DOHH2 (cell line): ENCODE data around the gene SCGB3A1.

Experiments used
- H3F3A ChIP-seq: fragments of 200-600 bp; sonication (generic), shearing (Covaris generic); 2 replicates; pipeline ENCODE4 v1.6.0; 2016; ENCODE audit warnings: antibody characterized with exemption, mild to moderate bottlenecking; ENCODE audit not compliant: control insufficient read depth, insufficient read depth
- H3K27ac ChIP-seq: fragments of 200-600 bp; sonication (generic); 2 replicates; pipeline ENCODE4 v1.5.1; 2014; ENCODE audit warnings: low read depth, mild to moderate bottlenecking, low read length, moderate library complexity
- H3K27me3 ChIP-seq: fragments of 200-600 bp; sonication (generic); 2 replicates; pipeline ENCODE4 v1.6.1; 2014; ENCODE audit warnings: mild to moderate bottlenecking, low read length, mixed read lengths; ENCODE audit not compliant: control insufficient read depth
- H3K36me3 ChIP-seq: fragments of 200-600 bp; sonication (generic); 2 replicates; pipeline ENCODE4 v1.6.1; 2014; ENCODE audit warnings: mild to moderate bottlenecking, low read length, moderate library complexity, mixed read lengths; ENCODE audit not compliant: control insufficient read depth
- H3K4me1 ChIP-seq: fragments of 200-600 bp; sonication (generic); 2 replicates; pipeline ENCODE4 v1.6.1; 2014; ENCODE audit warnings: mild to moderate bottlenecking, low read length, mixed read lengths; ENCODE audit not compliant: control insufficient read depth
- H3K4me2 ChIP-seq: fragments of 200-600 bp; sonication (generic); 2 replicates; pipeline ENCODE4 v1.6.0; 2014; ENCODE audit warnings: mild to moderate bottlenecking, low read length, moderate library complexity
- H3K4me3 ChIP-seq: fragments of 200-600 bp; sonication (generic); 2 replicates; pipeline ENCODE4 v1.5.1; 2014; ENCODE audit warnings: mild to moderate bottlenecking, low read length, mixed read lengths
- H3K79me2 ChIP-seq: fragments of 200-600 bp; sonication (generic); 2 replicates; pipeline ENCODE4 v1.6.1; 2014; ENCODE audit warnings: mild to moderate bottlenecking, low read length, mixed read lengths; ENCODE audit not compliant: control insufficient read depth
- H3K9me2 ChIP-seq: fragments of 200-600 bp; sonication (generic); replicated peaks from 2 replicates; pipeline ENCODE4 v1.6.1; 2014; ENCODE audit warnings: mild to moderate bottlenecking, low read length, mixed read lengths; ENCODE audit not compliant: control insufficient read depth
- H3K9me3 ChIP-seq: fragments of 200-600 bp; sonication (generic); 2 replicates; pipeline ENCODE4 v1.6.1; 2014; ENCODE audit warnings: antibody characterized with exemption, low read length, mixed read lengths; ENCODE audit not compliant: control insufficient read depth, insufficient read depth
- H4K20me1 ChIP-seq: fragments of 200-600 bp; sonication (generic); 2 replicates; pipeline ENCODE4 v1.6.0; 2014; ENCODE audit warnings: low read depth, mild to moderate bottlenecking, antibody characterized with exemption, low read length, moderate library complexity; ENCODE audit not compliant: control insufficient read depth, insufficient read depth
- CTCF ChIP-seq: fragments of 200-600 bp; sonication (generic); IDR thresholded peaks from one replicate; pipeline ENCODE4 v1.5.1; 2014; ENCODE audit warnings: antibody characterized with exemption, mild to moderate bottlenecking, low read depth, low read length; ENCODE audit not compliant: poor library complexity, severe bottlenecking
- EZH2phosphoT487 ChIP-seq: fragments of 200-600 bp; sonication (generic); IDR thresholded peaks from 2 replicates; pipeline ENCODE4 v1.6.1; 2017; ENCODE audit warnings: borderline replicate concordance, mild to moderate bottlenecking, antibody characterized with exemption, low read length, moderate library complexity, mixed read lengths

The SCGB3A1 gene

GRCh38 chr5:180586870-180587269 is 4.4 kb downstream of the SCGB3A1 start:
- H3F3A ChIP-seq = no peaks in the 10 kb centered on the region
- H3K9me3 ChIP-seq = no peaks in the 10 kb centered on the region
- H3K9me2 ChIP-seq = no peaks in the 10 kb centered on the region
- no peak overlapping the region for H3K27ac ChIP-seq
- H3K4me3 ChIP-seq = no peak overlapping the region
- no peak overlapping the region for H3K4me2 ChIP-seq
- H3K36me3 ChIP-seq = no peaks in the 10 kb centered on the region
- TF ChIP-seq CTCF (no peak), EZH2phosphoT487 (no peak)
- H4K20me1 ChIP-seq = no peaks in the 10 kb centered on the region
- H3K4me1 ChIP-seq = peaks cover 6% of the 10 kb centered on the region
- no peaks in the 10 kb centered on the region for H3K79me2 ChIP-seq
- peaks cover 7% of the 10 kb centered on the region; the same call in 1 of the 2 replicates for H3K27me3 ChIP-seq

DNA sequence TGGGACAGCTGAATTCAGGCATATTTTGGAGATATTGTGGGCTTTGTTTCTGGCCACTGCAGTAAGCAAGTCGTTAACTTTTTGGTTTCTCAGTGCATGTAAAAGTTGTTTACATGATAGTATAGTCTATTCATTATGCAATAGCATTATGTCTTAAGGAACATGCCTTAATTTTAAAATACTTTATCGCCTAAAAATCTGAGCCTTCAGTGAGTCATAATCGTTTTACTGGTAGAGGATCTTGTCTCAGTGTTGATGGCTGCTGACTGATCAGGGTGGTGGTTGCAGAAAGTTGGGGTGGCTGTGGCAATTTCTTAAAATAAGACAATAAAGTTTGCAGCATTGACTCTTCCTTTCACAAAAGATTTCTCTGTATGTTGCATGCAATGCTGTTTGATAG is 5.1 kb downstream of the SCGB3A1 start:
- Histone ChIP-seq H3K36me3 (no peaks in the 10 kb centered on the region), H3K9me2 (no peaks in the 10 kb centered on the region), H4K20me1 (no peaks in the 10 kb centered on the region), H3K4me1 (peaks cover 6% of the 10 kb centered on the region), H3K4me2 (no peak overlapping the region), H3F3A (no peaks in the 10 kb centered on the region), H3K4me3 (no peak overlapping the region), H3K27me3 (peaks cover 7% of the 10 kb centered on the region; the same call in 1 of the 2 replicates), H3K27ac (no peak overlapping the region), H3K9me3 (no peaks in the 10 kb centered on the region), H3K79me2 (no peaks in the 10 kb centered on the region)
- TF ChIP-seq EZH2phosphoT487 (no peak), CTCF (no peak)

DNA sequence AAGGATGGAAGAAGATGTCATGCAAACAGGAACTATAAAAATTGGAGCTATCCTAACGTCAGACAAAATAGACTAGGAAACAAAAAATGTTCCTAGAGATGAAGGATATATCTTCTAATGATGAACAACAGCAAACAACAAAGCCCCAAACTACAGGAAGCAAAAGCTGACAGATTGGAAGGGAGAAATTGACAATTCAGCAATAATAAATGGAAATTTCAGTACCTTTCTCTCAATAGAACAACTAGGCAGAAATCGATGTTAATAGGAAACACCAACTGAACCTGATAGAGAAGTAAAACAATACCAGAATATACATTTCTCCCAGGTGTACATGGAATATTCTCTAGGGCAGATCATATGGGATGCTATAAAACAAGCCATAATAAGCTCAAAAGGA is 7.6 kb downstream of the SCGB3A1 start:
- Histone ChIP-seq H3K4me3 (no peak overlapping the region), H3F3A (no peaks in the 10 kb centered on the region), H3K27ac (no peak overlapping the region), H3K4me1 (no peaks in the 10 kb centered on the region), H3K36me3 (no peaks in the 10 kb centered on the region), H3K9me3 (no peaks in the 10 kb centered on the region), H3K27me3 (0 out of 2 replicates have a peak, but pooled peaks cover 3% of the 10 kb centered on the region), H3K9me2 (no peaks in the 10 kb centered on the region), H4K20me1 (no peaks in the 10 kb centered on the region), H3K4me2 (no peak overlapping the region), H3K79me2 (no peaks in the 10 kb centered on the region)
- TF ChIP-seq EZH2phosphoT487 (no peak), CTCF (no peak)
